Middle frontal gyrus (tissue), 1 donor: Measurements from ENCODE around the gene CCL25.
"Not testable (repeated sequence)": the region's sequence is repeated elsewhere in the genome, so short reads cannot be mapped to it uniquely, and the experiment has no call there.

Source experiments
- DNase-seq: peaks from one replicate; pipeline ENCODE4 v3.0.0-alpha.2; 2015; ENCODE audit warnings: low spot score; ENCODE audit errors: extremely low spot score

CCL25 gene

DNA sequence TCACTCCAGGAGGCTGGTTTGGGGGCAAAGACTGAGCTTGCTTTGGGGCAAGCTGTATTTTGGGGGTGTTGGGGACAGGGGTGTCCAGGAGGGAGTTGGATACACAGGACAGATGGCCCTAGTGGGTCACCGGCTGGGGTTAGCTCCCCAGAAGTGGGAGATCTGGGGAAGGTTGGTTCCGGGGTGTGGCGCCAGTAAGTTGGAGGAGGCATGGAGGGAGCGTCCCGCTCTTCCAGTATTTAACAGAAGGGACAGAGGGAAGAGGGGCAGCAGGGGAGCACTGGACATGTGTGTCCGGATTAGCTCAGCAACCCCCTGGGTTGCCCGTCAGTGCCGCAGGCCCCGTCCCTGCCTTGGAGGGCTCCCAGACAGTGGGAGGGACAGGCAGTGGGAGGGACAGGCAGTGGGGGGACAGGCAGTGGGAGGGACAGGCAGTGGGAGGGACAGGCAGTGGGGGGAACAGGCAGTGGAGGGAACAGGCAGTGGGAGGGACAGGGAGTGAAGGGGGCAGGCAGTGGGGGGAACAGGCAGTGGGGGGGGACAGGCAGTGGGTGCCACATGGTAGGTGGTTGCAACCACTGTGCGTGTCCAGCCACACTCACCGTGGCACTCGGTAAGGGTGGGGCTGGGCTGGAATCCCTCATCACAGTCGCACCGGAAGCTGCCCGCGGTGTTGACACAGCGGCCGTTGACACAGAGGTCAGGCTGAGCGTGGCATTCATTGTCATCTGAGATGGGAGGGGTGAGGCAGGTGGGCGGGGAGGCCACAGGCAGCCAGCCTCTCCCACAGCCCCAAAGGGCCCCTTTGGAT is 33.2 kb downstream of the CCL25 start:
- DNase-seq = no peak

DNA sequence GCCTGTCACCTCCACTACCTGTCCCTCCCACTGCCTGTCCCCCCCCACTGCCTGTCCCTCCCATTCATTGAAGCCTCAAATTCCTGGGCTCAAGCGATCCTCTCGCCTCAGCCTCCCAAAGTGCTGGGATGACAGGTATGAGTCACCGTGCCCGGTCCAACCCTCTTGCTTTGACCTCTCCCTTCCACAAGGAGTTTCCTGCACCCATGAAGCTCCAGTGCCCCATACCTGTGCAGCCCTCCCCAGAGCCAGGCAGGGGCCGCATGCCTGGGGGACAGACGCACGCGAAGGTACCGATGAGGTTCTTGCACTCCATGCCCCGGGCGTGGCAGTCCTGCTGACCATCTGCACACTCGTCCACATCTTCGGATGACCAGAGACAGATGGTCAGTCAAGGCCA is 34.3 kb downstream of the CCL25 start:
- DNase-seq = no peak

DNA sequence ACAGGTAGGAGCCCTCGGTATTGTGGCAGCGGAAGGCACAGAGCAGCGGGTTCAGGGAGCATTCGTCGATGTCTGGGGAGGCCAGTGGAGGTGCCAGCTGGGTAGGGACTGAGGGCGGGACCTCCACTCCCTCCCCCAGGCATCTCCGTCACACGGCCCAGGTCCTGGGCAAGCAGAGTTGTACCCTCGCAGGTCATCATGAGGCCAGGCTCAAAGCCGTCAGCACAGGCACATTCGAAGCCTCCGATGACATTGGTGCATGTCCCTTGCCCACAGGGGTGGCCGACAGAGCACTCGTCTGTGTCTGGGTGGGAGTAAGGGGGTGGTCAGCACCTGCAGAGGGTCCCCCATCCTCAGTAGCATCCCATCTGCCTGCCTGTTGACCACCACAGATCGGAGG is 35.3 kb downstream of the CCL25 start:
- no peak for DNase-seq

DNA sequence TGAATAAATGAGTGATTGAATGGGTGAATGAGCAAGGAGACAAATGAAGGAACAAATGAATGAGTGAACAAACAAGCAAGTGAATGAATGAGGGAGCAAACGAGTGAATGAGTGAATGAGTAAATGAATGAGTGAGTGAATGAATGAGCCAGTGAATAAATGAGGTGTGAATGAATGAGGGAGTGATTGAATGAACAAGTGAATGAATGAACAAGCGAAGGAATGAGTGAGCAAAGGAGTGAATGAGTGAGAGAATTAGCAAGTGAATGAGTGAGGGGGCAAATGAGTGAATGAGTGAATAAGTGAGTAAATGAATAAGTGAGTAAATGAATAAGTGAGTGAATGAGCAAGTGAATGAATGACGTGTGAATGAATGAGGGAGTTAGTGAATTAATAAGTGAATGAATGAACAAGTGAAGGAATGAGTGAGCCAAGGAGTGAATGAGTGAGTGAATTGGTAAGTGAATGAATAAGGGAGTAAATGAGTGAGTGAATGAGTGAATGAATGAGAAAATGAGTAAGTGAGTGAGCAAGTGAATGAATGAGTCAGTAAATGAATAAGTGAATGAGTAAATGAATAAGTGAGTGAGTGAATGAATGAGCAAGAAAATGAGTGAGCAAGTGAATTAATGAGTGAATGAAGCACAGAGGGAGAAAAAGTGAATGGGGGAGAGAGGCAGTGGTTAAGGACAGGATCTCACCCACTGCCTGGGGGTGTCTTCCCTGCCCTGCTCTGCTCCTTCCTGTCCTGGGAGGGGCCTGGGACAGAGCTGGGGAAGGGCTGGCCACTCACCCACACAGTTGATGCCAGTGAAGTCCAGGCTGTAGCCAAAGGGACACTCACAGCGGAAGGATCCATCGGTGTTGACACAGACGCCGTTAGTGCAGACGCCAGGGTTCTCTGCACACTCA is 36.4 kb downstream of the CCL25 start:
- DNase-seq = no peak

DNA sequence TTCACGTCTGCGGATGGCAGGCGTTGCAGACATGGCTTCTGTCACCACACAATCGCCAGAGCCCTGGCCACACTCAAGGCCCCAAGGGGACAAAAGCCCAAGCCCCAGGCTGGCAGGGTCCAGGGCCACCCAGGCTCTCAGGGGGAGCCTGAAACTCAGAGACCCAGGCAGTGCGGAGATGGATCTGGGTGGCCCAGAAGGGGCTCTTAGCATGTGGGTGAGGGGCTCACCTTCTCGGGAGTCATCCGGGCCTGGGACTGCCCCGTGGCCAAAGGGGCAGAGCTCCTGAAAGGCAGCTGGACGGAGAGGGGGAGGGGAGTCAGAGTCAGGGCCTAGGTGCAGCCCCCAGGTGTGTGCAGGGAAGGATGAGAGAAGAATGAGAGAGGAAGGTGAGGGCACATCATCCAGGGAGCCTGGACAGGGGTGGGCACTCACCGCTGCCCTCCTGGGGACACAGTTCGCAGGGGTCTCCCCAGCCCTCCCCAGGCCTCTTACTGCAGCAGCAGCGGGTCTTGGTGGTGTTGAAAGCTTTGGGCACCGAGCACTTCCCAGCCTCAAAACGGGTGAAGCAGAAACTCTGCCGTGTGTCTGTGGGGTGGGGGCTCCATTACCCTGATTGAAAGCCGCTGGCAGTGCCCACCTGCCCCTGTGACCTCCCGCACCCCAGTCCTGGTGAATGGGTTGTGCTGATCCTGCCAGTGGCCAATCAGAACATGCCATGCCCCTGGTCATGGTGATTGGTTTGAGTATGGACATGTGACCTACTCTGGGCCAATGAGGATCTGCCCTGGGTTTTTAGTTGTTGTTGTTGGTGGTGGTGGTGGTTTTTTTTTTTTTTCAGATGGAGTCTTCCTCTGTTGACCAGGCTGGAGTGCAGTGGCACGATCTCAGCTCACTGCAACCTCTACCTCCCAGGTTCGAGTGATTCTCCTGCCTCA is 37.4 kb downstream of the CCL25 start:
- DNase-seq = no peak

DNA sequence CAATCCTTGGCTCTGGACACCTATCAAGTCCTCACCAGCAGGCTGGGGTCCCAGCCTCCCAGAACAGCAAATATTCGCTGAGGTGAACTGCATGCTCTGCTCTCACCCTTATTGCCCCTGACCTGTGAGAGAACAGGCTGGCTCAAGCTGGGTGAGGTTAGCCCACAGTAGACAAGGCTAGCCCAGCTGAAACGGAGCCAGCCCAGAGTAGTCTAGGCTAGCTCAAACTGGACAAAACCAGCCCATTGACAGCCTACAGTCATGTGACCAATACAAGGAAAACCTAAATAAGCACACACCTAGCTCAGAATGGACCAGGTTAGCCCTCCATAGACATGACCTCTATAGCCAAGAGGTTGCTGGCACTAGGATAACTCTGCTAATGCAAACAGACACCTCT is 38.4 kb downstream of the CCL25 start:
- DNase-seq = no peak

DNA sequence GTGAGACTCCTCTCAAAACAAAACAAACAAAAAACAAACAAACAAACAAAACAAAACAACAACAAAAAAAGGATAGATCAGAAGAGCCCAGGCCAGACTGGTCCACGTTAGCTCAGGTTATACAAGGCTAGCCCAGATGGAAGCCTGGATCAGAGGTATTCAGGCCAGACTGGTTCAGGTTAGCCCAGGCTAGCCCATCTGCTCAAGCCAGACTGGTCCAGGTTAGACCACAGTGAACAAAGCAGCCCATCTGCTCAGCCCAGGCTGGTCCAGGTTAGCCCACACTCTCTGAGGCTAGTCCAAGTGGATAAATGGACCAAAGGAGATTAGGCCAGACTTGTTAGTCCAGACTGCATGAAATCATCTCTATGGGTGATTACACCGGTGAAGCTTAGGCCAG is 41.2 kb downstream of the CCL25 start:
- no peak for DNase-seq

DNA sequence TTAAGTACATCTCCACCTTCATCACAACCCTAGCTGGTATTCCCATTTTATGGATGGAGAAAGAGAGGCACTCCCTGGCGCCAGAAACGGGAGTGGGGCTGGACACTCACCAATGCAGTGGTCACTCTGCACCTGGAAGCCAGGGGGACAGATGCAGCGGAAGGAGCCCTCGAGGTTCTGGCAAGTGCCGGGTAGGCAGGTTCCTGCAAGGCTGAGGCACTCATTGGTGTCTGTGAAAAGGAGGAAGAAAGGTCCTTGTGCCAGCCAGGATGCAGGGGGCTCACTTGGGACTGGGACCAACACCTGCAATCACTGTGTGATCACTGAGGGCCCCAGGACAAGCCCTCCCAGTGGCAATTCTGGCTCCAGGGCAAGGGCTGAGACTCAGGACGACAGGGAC is 41.8 kb downstream of the CCL25 start:
- DNase-seq = no peak

DNA sequence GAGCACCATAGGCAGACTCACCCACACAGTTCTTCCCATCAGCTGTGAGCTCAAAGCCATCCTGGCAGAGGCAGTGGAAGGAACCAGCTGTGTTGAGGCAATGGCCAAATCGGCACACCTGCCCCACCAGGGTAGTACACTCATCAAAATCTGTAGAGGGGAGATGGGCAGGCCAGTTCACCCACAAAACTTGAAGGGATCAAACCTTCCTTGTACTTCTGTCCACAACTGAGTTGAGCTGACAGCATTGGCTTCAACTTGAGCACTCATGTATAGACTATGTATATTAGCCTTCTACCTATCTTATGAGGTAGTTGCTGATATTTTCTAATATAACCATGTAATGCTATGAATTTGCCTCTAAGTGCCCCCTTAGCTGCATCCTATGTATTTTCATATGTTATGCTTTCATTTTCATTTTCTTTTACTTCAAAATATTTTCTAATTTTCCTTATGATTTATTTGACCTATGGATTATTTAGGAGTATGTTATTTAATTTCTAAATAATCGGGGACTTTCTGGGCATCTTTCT is 42.9 kb downstream of the CCL25 start:
- no peak for DNase-seq

DNA sequence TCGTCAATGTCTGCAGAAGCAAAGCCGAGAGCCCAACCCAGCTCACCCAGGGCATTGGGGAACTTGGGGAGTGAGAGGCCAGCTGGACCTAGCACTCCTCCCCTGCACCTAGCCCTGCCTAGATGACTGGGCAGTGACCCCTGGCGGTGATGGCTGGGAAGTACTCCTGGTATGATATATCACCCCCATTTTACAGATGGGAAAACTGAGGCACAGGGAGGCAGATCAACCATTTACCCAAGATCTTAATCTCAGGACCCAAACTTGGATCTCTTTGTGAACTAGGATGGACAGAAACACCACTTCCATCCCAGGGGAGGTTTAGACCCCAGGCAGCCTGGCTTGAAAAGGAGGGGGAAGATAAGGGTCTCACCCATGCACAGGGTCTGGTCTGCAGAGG is 43.5 kb downstream of the CCL25 start:
- DNase-seq = no peak

DNA sequence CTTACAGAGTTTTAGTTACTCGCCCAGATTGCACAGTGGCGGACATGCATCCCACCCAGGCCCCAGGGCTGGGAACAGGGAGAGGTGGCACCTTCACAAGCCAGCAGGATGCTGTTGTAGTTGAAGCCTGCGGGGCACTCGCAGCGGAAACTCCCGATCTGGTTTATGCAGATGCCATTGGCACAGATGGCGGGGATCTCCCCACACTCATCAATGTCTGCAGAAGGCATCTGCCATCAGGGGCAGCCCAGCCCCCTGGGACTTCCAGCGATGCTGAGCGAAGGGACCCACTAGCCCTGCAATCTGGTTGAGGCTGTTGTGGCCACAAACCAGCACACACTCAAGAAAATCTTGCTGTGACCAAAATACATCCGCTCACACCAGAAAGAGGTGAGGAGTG is 44.6 kb downstream of the CCL25 start:
- DNase-seq = no peak

DNA sequence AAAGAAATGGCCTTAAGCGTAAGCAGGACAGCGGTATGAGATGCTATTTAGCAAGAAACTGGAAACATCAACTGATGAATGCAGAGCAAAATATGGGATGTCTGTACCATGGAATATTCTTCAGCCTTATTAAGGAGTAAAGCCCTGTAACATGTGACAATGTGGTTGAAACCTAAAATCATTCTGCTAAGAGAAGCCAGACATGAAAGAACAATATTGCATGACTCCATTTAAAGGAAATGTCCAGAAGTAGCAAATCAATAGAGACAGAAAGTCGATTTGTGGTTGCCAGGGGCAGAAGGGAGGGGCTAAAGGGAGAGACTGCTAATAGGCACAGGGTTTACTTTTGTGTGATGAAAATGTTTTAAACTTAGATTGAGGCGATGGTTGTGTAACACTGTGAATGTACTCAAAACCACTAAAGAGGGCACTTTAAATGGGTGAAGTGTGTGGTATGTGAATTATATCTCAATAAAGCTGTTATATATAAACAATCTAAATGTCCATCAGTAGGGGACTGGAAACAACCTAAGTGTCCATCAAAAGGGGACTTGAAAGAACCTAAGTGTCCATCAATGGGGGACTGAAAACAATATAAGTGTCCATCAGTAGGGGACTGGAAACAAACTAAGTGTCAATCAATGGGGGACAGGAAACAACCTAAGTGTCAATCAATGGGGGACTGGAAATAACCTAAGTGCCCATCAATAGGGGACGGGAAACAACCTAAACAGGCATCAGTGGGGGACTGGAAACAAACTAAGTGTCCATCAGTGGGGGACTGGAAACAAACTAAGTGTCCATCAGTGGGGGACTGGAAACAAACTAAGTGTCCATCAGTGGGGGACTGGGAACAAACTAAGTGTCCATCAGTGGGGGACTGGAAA is 45.4 kb downstream of the CCL25 start:
- DNase-seq = no peak

DNA sequence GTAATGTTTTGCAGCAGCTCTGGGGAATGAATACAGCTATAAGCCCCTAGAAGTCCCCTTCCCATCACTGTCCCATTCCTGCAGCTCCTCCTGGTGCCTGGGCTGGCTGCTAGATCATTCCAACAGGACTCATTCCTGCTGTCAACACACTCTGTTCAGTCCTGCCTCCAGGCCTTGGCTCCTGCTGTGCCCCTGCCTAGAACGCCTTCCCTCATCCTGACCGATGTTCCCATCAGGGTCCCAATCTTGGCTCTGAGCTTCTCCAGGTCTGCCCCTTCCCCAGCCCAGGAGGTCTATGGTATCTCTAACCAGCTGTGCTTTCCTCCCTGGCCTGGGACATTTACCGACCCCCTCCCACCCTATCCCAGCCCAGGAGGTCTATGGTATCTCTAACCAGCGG is 48.8 kb downstream of the CCL25 start:
- DNase-seq = no peak

DNA sequence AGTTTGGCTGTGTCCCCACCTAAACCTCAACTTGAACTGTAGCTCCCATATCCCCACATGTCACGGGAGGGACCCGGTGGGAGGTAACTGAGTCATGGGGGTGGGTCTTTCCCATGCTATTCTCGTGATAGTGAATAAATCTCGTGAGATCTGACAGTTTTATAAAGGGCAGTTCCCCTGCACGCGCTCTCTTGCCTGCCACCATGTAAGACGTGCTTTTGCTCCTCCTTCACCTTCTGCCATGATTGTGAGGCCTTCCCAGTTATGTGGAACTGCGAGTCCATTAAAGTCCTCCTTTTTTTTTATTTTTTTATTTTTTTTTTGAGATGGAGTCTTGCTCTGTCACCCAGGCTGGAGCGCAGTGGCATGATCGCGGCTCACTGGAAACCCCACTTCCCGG is 49.4 kb downstream of the CCL25 start:
- DNase-seq = not testable (repeated sequence)

DNA sequence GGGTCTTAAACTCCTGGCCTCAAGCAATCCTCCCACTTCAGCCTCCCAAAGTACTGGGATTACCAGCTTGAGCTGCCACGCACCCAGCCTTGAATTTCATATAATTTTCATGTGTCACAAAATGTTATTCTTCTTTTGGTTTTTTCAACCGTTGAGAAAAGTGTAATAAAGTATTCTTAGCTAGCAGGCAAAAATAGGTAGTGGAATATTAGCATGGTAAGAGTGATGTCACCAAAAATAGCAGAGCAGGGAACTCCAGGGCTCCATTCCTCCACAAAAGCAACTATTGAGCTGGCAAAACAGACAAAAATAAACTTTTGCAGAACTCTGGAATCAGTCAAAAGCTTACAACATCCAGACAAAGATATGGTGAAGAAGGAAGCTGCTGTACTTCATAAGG is 52.9 kb downstream of the CCL25 start:
- DNase-seq = no peak

DNA sequence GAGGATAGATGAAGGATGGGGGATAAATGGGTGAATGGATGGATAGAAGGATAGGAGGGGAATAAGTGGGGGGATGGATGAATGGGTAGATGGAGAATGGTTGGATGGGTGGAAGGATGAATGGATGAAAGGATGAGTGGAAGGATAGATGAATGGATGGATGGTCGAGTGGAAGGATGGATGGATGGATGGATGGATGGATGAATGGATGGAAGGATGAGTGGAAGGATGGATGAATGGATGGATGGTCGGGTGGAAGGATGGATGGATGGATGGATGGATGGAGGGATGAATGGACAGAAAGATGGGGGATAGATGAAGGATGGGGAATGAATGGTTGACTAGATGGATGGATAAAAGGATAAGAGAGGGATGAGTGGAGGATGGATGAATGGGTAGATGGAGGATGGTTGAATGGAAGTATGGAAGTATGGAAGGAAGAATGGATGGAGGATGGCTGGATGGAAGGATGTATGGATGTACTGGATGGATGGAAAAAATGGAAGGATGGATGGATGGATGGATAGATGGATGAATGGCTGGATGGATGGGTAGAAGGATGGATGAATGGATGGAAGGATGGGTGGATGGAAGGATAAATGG is 54.8 kb downstream of the CCL25 start:
- DNase-seq = no peak

DNA sequence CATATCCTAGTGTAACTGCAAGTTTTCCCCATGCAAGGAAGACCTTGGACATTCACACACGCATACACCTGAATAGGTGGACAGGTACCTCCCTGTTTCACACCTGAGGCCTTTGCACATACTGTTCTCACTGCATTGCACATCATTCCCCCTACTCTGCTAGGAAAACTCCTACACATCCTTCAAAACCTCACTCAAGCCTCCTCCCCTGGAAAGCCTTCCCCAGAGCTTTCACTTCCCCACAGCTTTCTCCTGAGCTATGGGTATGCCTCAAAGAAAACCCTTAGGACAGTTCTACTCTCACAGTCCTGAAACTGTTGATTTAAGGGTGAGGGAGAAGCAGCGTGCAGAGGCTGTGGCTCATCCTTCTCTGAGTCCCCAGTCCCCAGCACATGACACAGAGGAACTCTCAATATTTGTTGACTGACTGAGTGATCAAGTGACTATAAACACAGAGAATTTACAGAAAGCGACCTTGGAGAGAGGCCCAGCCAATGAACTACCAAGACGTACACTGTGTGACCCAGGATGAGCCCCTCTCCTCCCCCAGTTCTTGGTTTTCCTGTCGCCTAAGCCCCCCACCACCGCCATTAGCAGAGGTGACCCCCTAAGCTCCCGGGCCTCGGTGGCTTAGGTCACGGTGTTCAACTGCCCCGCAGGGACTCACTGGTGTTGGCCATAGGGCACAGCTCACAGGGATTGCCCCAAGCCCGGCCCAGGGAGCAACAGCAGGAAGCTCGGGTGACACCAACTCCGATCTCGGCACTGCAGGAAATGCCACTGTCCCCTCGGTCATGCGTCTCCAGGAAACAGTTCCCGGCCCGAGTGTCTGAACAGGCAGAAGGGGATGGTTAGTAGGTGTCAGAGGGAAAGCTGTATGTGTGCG is 56.2 kb downstream of the CCL25 start:
- no peak for DNase-seq

DNA sequence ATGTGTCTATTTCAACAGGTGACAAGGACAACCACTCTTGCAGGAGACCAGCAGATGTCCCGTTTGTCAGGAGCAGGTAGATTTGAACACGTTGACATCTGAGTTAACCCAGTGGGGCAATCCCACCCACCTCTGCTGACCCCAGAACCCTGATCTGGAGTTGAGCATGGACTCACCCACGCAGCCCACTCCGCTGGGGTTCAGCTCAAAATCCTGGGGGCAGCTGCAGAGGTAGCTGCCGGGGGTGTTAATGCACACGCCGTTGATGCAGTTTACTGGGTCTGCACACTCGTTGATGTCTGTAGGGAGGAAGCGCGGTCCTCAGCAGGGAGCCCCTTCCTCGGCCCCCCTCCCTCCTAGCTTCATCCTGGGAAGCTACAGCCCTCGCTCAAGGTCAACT is 56.9 kb downstream of the CCL25 start:
- no peak for DNase-seq
